ENCODE measurements around the gene ABHD2.
"Not testable (repeated sequence)": the region's sequence is repeated elsewhere in the genome, so short reads cannot be mapped to it uniquely, and the experiment has no call there.

ABHD2 gene

GRCh38 chr15:89101302-89102193 is 13.3 kb downstream of the ABHD2 start:
- peak; percentile 97 to 99 for DNase-seq

GRCh38 chr15:89103481-89104171 is 15.4 kb downstream of the ABHD2 start:
- DNase-seq: no peak

DNA sequence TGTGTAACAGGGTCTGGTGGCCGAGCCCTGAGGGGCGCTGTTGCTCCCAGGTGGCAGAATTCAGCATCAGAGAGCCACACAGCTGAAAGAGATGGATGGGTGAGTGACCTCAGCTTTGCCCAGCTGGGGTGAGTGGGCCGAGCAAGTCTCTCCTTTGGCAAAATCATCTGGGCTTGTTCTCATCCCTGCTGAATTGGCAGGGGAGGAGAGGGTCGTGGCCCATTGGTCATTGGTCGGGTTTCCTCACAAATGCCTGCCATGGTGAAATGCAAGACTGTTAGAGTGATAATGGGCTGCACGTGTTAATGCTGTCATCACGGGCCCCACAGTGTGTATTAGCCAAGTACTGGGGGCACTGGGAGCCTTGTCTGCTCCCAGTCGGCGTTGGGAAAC is 15.9 kb downstream of the ABHD2 start:
- DNase-seq: no peak

DNA sequence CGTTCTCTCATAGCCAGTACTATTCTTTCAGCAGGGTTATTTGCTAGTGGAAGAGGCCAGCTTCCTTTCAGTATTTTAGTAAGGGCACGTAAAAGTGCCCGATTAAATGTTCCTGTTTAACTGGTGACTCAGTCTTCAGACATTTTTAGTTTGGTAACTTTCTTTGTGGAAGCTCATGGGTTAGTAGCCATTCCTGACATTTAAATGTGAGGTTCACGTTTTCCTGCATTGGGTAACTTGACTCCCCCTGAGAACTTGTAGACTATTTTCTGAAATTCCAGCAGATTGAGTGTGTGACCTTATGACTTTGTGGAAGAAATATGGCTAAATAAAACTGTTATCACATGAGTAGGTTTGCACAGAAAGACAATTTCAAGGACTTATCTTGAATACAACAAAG is 16.9 kb downstream of the ABHD2 start:
- peak; percentile 46 to 89 for DNase-seq

GRCh38 chr15:89106200-89106599 is 17.9 kb downstream of the ABHD2 start:
- DNase-seq: no peak

- DNase-seq: no peak
Measured at GRCh38 chr15:89107984-89108383, 19.7 kb downstream of the ABHD2 start.

GRCh38 chr15:89108835-89109234 is 20.6 kb downstream of the ABHD2 start:
- DNase-seq: no peak

- no peak for DNase-seq
Measured at GRCh38 chr15:89109238-89109637, 21.0 kb downstream of the ABHD2 start.

DNA sequence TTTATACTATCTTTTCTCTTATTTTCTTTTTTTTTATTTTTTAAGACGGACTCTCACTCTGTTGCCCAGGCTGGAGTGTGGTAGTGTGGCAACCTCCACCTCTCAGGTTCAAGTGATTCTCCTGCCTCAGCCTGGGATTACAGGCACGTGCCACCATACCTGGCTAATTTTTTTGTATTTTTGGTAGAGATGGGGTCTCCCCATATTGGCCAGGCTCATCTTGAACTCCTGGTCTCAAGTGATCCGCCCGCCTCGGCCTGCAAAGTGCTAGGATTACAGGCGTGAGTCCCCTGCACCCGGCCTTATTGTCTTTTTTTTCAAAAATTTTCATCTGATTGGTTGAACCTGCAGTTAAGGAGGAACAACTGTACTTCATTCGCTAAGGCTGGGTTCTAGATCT is 21.8 kb downstream of the ABHD2 start:
- no peak for DNase-seq

- DNase-seq: no peak
Measured at GRCh38 chr15:89111352-89111751, 23.1 kb downstream of the ABHD2 start.

DNA sequence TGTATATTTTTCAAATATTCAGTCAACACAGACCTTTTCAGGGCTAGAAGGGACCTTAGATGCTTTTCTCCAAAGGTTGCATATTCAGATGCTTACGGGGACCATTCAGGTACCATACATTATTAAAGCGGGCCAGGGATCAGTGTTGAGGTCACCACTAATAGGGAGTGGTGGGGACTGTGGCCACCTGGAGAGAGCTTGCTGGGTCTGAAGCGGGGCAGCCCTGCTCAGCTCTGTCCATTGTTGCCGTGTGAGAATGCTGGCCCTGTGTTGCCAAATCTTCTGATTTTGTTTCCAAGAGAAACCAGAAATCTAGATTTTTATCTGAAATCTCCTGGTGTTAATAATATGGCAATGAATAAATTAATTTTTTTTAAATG is 23.7 kb downstream of the ABHD2 start:
- DNase-seq: no peak

GRCh38 chr15:89112341-89112971 is 24.2 kb downstream of the ABHD2 start:
- DNase-seq: no peak

DNA sequence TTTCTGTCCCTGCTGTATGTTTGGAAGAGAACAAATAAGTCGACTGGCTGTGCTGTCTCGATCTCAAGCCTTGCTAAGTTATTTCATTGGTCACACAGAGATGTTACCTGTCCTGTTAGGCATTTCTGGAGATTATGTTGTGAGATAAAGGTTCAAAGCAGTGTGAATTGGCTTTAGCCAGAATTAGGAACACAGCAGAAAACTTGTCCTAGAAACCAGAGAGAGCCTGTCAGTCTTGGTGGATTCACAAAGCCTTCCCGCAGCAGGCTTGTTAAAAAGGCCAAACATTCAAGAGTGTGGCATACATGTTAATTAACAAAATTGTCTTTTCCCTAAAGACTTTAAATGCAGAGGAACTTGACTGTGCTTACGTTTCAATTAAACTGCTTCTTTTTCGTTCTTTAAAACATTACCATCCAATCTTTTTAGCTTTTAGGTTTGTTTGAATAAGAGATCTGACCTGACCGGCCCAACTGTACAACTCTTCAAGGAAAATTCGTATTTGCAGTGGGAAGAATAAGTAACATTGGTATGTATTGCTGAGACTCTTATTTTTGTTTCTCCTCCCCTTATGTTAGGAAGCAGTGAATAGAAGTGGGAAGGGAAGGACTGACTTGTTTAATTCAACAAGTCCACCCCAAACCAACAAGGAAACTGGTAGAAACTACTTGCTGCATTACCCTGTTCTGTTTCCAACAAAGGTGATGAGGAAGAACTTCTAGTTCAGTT is 25.2 kb downstream of the ABHD2 start:
- DNase-seq: no peak

- DNase-seq: no peak
Measured at GRCh38 chr15:89114990-89115389, 26.7 kb downstream of the ABHD2 start.

DNA sequence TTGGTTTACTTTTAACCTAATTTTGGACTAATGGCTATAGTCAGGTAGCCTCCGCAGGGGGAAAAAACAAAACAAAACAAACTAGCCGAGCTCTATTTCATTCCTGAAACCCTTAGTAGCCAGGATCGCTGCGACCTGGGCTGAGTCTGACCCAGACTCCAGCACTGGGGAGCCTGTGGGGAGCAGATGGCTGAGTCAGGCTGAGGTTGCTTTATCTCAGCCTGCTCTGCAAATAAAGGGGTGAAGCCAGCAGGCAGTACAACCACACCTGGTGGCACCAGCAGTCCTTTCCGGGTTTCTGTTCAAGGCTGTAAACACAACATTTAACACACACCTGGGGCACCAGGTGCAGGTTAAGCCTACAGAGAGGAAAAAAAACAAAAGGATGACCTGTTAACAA is 27.3 kb downstream of the ABHD2 start:
- no peak for DNase-seq

GRCh38 chr15:89116404-89116803 is 28.1 kb downstream of the ABHD2 start:
- no peak for DNase-seq

DNA sequence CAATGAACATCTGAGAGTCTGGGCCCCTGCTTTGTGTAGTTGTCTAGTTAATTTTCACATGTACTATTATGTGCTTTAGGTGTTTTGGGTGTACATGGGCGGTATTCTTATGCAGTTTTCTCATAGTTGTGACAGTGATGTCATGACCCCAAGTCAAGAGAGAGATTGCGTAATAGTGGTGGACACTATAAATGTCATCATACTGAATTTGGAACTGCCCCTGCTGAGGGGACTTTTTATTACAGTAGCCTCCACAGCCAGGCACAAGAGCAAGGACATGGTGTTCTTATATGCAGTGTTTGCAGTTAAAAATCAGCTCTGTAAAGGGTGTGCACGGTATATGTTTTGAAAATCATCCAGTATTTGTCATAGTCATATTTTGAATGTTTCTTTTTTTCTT is 29.5 kb downstream of the ABHD2 start:
- no peak for DNase-seq

DNA sequence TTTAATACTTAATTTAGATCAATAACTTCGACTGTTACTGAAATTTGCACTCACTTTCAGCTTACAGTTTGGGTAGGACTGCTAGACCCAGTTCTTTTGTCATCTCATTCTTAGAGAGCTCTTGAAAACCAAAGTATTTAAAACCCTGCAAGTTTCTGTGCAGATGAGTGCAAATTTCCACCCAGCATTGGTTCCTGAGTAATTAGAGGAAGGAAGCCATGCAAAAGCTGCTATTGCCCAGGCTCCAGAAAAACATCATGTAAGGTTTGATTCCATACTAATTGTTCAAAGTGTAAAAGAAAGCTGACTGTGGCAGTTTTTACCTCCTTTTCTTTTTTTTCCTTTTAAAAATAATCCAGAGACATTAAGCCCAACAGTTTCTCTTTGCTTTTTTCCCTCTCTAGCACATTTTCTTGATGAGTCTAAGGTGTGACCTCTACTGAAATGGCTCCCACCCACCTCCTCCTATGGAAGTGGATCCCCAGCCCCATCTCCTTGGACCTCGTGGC is 30.3 kb downstream of the ABHD2 start:
- DNase-seq: no peak

DNA sequence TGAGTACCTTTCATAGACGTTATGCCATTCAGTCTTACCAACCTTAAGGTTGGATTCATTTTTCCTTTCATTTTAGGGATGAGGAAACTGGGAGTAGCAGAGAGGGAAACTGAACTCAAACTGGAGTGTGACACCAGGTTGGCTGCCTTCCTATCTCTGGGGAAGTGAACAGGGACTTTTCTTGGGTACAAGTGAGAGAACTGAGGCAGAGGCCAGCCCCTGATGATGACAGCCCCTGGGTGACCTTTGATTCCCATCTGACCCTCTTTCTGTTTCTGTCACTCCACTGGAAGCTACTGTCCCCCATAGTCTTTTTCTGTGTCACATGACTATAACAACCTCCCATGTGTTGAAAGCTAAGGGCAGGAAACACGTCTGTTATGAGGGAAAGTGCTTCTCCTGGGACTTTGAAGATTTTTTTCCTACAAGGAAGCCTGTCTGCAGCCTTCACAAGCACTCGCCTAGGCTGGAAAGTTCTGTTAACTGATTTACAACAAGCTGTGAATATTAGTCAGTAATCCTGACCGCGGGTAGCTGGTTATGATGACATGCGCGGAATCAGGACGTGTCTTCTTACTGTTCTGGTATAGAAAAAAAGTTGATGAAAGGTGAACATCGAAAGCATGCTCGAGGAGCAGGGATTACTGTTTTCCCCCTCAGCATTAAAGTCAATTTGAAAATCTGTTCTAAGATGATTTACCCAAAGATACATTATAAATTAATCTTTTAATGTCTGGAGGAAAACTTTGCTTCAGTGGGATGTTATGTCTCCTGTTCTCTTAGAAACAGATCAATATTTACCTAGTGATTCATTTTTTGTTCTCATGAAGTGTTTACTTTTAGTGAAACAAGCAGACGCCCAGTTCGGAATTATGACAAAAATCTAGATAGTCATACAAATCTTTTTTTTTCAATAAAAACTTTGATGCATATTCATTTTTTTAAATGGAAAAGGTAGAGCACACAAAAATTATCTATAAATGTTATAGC is 31.5 kb downstream of the ABHD2 start:
- DNase-seq: no peak

DNA sequence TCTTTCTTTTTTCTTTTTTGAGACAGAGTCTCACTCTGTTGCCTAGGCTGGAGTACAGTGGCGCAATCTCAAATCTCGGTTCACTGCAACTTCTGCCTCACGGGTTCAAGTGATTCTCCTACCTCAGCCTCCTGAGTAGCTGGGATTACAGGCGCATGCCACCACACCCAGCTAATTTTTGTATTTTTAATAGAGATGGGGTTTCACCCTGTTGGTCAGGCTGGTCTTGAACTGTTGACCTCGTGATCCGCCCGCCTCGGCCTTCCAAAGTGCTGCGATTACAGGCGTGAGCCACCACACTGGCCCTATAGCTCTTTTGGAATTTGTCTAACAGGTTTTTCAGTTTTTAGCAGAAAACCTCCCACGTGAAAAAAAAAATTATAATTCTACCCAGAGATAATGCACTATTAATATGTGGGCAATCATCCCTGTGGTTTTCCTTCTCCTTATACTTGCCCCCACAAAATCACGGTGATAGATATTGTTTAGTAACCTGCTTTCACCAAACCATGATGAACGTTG is 32.3 kb downstream of the ABHD2 start:
- DNase-seq: not testable (repeated sequence)

DNA sequence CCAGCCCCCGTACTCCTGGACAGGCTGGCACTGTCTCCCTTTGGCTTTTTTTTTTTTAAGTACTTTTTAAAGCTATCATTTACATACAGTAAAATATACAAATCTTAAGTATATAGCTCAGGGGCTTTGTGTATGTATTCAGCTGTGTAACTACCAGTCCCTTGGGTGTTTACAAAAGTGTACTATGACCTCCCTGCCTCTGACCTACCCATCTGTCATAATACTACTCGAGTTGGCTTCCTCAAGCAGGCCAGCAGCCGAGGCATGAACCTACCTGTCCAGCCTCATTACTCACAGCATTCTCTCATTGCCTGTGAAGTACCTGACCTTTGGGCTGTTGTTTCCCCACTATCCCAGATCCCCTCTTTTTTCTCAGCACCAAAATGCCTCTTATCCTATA is 33.2 kb downstream of the ABHD2 start:
- no peak for DNase-seq

All from SW 1271 (cell line).